ENCODE data around the gene SND1. TPM values are rescaled to one million over a fixed set of nuclear protein-coding genes. Genes with fewer than 3 reads are reported as not detected.
A peak's percentile ranks its signal among the peaks of the same experiment; 100 is the strongest.

Gene SND1
- polyA plus RNA-seq, 1 donor: 144 TPM

GRCh38 chr7:127858915-127859189, 206.9 kb downstream of the SND1 start:
- WGBS (ENCODE audit: insufficient coverage, low lambda C conversion rate): no CpG with 5 or more reads among the region's 1 CpG

GRCh38 chr7:127859330-127859729, 207.3 kb downstream of the SND1 start:
- Histone ChIP-seq H3K4me1 (ENCODE audit: control insufficient read depth, insufficient read depth, low read length) (no peaks in the 10 kb centered on the region), H3K9me3 (ENCODE audit: control insufficient read depth, low read depth, low read length) (no peaks in the 10 kb centered on the region), H3K36me3 (ENCODE audit: control insufficient read depth, insufficient read depth, low read length) (peaks cover 4% of the 10 kb centered on the region), H3K27ac (ENCODE audit: low read length) (no peak overlapping the region), H3K4me3 (ENCODE audit: low read length) (no peak overlapping the region), H3K27me3 (ENCODE audit: control insufficient read depth, insufficient read depth, low read length) (no peaks in the 10 kb centered on the region)
- no peak for DNase-seq
- no CpG with 5 or more reads among the region's 1 CpG for WGBS (ENCODE audit: insufficient coverage, low lambda C conversion rate)

More at GRCh38 chr7:127858915-127859189, 206.9 kb downstream of the SND1 start:
- no peaks in the 10 kb centered on the region for H3K27me3 ChIP-seq (ENCODE audit: control insufficient read depth, insufficient read depth, low read length)
- no peaks in the 10 kb centered on the region for H3K4me1 ChIP-seq (ENCODE audit: control insufficient read depth, insufficient read depth, low read length)
- DNase-seq: no peak
- H3K4me3 ChIP-seq (ENCODE audit: low read length): no peak overlapping the region
- peaks cover 4% of the 10 kb centered on the region for H3K36me3 ChIP-seq (ENCODE audit: control insufficient read depth, insufficient read depth, low read length)
- no peak overlapping the region for H3K27ac ChIP-seq (ENCODE audit: low read length)
- no peaks in the 10 kb centered on the region for H3K9me3 ChIP-seq (ENCODE audit: control insufficient read depth, low read depth, low read length)

GRCh38 chr7:127862525-127862924, 210.5 kb downstream of the SND1 start:
- WGBS (ENCODE audit: insufficient coverage, low lambda C conversion rate): no CpG with 5 or more reads among the region's 5 CpGs
- peaks cover 2% of the 10 kb centered on the region for H3K36me3 ChIP-seq (ENCODE audit: control insufficient read depth, insufficient read depth, low read length)
- H3K27ac ChIP-seq (ENCODE audit: low read length): no peak overlapping the region
- H3K9me3 ChIP-seq (ENCODE audit: control insufficient read depth, low read depth, low read length): no peaks in the 10 kb centered on the region
- no peaks in the 10 kb centered on the region for H3K4me1 ChIP-seq (ENCODE audit: control insufficient read depth, insufficient read depth, low read length)
- no peak overlapping the region for H3K4me3 ChIP-seq (ENCODE audit: low read length)
- no peak for DNase-seq
- no peaks in the 10 kb centered on the region for H3K27me3 ChIP-seq (ENCODE audit: control insufficient read depth, insufficient read depth, low read length)

GRCh38 chr7:127863082-127863481, 211.1 kb downstream of the SND1 start:
- Histone ChIP-seq H3K9me3 (ENCODE audit: control insufficient read depth, low read depth, low read length) (no peaks in the 10 kb centered on the region), H3K27ac (ENCODE audit: low read length) (no peak overlapping the region), H3K4me3 (ENCODE audit: low read length) (no peak overlapping the region), H3K36me3 (ENCODE audit: control insufficient read depth, insufficient read depth, low read length) (no peaks in the 10 kb centered on the region), H3K27me3 (ENCODE audit: control insufficient read depth, insufficient read depth, low read length) (no peaks in the 10 kb centered on the region), H3K4me1 (ENCODE audit: control insufficient read depth, insufficient read depth, low read length) (no peaks in the 10 kb centered on the region)
- DNase-seq: no peak
- no CpG with 5 or more reads among the region's 3 CpGs for WGBS (ENCODE audit: insufficient coverage, low lambda C conversion rate)

- no peak overlapping the region for H3K27ac ChIP-seq (ENCODE audit: low read length)
- DNase-seq: peak; percentile 42 to 52
- no peaks in the 10 kb centered on the region for H3K9me3 ChIP-seq (ENCODE audit: control insufficient read depth, low read depth, low read length)
- H3K36me3 ChIP-seq (ENCODE audit: control insufficient read depth, insufficient read depth, low read length): no peaks in the 10 kb centered on the region
- H3K4me1 ChIP-seq (ENCODE audit: control insufficient read depth, insufficient read depth, low read length): no peaks in the 10 kb centered on the region
- H3K27me3 ChIP-seq (ENCODE audit: control insufficient read depth, insufficient read depth, low read length): no peaks in the 10 kb centered on the region
- H3K4me3 ChIP-seq (ENCODE audit: low read length): no peak overlapping the region
- WGBS (ENCODE audit: insufficient coverage, low lambda C conversion rate): 33% methylated on average over 1 of the region's 1 CpG
Observed at GRCh38 chr7:127865466-127865865, 213.5 kb downstream of the SND1 start.

DNA sequence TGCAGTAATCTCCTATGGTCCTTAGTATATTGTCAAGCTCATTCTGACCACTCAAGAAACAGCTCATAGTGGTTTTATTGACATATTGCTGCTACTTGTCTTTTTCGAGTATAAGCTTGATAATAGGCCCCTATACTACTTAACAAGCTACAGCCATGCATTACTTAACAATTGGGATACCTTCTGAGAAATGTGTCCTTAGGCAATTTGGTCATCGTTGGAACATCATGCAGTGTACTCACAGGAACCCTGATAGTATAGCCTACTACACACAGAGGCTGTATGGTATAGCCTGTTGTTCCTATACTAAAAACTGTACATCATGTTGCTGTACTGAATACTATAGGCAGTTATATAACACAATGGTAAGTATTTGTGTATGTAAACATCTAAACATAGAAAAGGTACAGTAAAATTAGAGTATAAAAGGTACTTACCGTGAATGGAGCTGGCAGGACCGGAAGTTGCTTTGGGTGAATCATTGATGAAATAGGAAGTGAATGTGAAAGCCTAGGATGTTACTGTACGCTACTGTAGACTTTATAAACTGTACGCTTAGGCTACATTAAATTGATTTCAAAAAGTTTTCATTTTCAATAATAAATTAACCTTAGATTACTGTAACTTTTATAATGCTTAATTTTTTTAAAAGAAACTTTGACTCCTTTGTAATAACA, 218.4 kb downstream of the SND1 start:
- 100% methylated on average over 4 of the region's 6 CpGs for WGBS (ENCODE audit: insufficient coverage, low lambda C conversion rate)
- no peaks in the 10 kb centered on the region for H3K4me1 ChIP-seq (ENCODE audit: control insufficient read depth, insufficient read depth, low read length)
- H3K36me3 ChIP-seq (ENCODE audit: control insufficient read depth, insufficient read depth, low read length): no peaks in the 10 kb centered on the region
- no peaks in the 10 kb centered on the region for H3K9me3 ChIP-seq (ENCODE audit: control insufficient read depth, low read depth, low read length)
- no peak overlapping the region for H3K4me3 ChIP-seq (ENCODE audit: low read length)
- no peak for DNase-seq
- H3K27ac ChIP-seq (ENCODE audit: low read length): no peak overlapping the region
- H3K27me3 ChIP-seq (ENCODE audit: control insufficient read depth, insufficient read depth, low read length): no peaks in the 10 kb centered on the region

GRCh38 chr7:127871226-127871625, 219.2 kb downstream of the SND1 start:
- WGBS (ENCODE audit: insufficient coverage, low lambda C conversion rate): no CpG with 5 or more reads among the region's 3 CpGs

DNA sequence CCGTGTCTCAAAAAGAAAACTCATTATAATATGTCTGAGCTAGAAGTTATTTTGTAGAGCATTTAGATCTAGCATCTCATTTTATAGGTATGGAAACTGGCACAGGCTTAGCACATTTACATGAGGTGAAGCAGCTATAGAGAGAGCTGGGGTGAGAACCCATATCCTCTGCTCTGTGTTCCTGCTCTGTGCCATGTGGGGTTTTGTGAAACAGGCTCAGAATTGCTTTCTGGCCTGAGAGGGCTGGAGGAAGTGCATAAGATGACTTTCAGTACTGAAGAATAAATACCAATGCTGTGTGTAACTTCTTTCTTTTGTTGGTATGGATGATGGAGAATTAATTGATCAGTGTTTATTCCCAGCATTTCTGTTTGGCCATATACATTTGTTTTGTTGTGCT, 220.1 kb downstream of the SND1 start:
- Histone ChIP-seq H3K27me3 (ENCODE audit: control insufficient read depth, insufficient read depth, low read length) (no peaks in the 10 kb centered on the region), H3K9me3 (ENCODE audit: control insufficient read depth, low read depth, low read length) (no peaks in the 10 kb centered on the region), H3K36me3 (ENCODE audit: control insufficient read depth, insufficient read depth, low read length) (no peaks in the 10 kb centered on the region), H3K27ac (ENCODE audit: low read length) (no peak overlapping the region), H3K4me3 (ENCODE audit: low read length) (no peak overlapping the region), H3K4me1 (ENCODE audit: control insufficient read depth, insufficient read depth, low read length) (no peaks in the 10 kb centered on the region)
- no CpG with 5 or more reads among the region's 1 CpG for WGBS (ENCODE audit: insufficient coverage, low lambda C conversion rate)
- DNase-seq: no peak

More at GRCh38 chr7:127871226-127871625, 219.2 kb downstream of the SND1 start:
- no peak for DNase-seq
- no peak overlapping the region for H3K27ac ChIP-seq (ENCODE audit: low read length)
- no peaks in the 10 kb centered on the region for H3K36me3 ChIP-seq (ENCODE audit: control insufficient read depth, insufficient read depth, low read length)
- no peaks in the 10 kb centered on the region for H3K9me3 ChIP-seq (ENCODE audit: control insufficient read depth, low read depth, low read length)
- H3K27me3 ChIP-seq (ENCODE audit: control insufficient read depth, insufficient read depth, low read length): no peaks in the 10 kb centered on the region
- no peak overlapping the region for H3K4me3 ChIP-seq (ENCODE audit: low read length)
- no peaks in the 10 kb centered on the region for H3K4me1 ChIP-seq (ENCODE audit: control insufficient read depth, insufficient read depth, low read length)

GRCh38 chr7:127873151-127873550, 221.2 kb downstream of the SND1 start:
- no peak overlapping the region for H3K27ac ChIP-seq (ENCODE audit: low read length)
- no peaks in the 10 kb centered on the region for H3K36me3 ChIP-seq (ENCODE audit: control insufficient read depth, insufficient read depth, low read length)
- H3K9me3 ChIP-seq (ENCODE audit: control insufficient read depth, low read depth, low read length): no peaks in the 10 kb centered on the region
- WGBS (ENCODE audit: insufficient coverage, low lambda C conversion rate): no CpG with 5 or more reads among the region's 3 CpGs
- no peaks in the 10 kb centered on the region for H3K4me1 ChIP-seq (ENCODE audit: control insufficient read depth, insufficient read depth, low read length)
- DNase-seq: no peak
- H3K27me3 ChIP-seq (ENCODE audit: control insufficient read depth, insufficient read depth, low read length): no peaks in the 10 kb centered on the region
- H3K4me3 ChIP-seq (ENCODE audit: low read length): no peak overlapping the region

DNA sequence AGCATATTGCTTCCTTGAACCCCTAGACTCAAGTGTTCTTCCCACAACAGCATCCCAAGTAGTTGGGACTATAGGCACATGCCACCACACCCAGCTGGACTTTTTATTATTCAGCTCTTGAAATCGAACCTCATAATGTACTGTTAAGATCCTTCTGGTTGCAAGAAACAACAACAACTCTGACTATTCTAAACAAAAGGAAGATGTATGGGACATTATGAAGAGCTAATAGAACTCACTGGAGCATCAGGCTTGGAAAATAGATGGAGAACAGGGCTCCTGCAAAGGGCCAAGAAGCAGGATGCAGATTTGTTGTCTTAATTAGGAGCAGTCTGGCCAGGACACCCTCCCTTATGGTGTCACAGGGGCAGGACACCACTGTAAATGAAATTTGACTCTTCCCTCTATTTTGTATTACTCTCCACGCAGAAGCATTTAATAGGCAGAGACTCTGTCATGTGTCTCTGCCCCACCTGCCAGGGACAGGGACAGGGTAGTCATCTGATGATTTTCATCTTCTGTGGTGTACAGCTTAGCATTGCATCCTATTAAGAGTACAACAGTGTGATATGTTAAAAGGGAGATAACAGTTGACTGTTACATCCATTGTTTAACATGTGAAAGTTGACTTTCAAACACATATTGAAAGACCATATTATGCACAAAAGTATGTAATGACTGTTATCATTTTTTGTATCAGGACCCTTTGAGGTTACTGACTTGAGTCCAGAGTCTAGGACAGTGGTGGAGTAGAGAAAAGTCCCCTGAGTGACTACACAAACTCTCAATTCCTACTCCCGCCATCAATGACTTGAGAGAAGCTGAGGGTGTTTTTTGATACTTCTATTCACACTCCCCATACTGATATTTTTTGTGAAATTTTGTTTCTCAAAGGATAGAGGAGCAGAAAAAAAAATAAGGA, 222.0 kb downstream of the SND1 start:
- no CpG with 5 or more reads among the region's 3 CpGs for WGBS (ENCODE audit: insufficient coverage, low lambda C conversion rate)
- no peaks in the 10 kb centered on the region for H3K27me3 ChIP-seq (ENCODE audit: control insufficient read depth, insufficient read depth, low read length)
- no peak overlapping the region for H3K4me3 ChIP-seq (ENCODE audit: low read length)
- no peaks in the 10 kb centered on the region for H3K36me3 ChIP-seq (ENCODE audit: control insufficient read depth, insufficient read depth, low read length)
- no peaks in the 10 kb centered on the region for H3K9me3 ChIP-seq (ENCODE audit: control insufficient read depth, low read depth, low read length)
- no peaks in the 10 kb centered on the region for H3K4me1 ChIP-seq (ENCODE audit: control insufficient read depth, insufficient read depth, low read length)
- DNase-seq: no peak
- no peak overlapping the region for H3K27ac ChIP-seq (ENCODE audit: low read length)

Data from large intestine (tissue), 3 donors.